ENCODE data around the gene MSI2.
A peak's percentile ranks its signal among the peaks of the same experiment; 100 is the strongest.

The MSI2 gene

DNA sequence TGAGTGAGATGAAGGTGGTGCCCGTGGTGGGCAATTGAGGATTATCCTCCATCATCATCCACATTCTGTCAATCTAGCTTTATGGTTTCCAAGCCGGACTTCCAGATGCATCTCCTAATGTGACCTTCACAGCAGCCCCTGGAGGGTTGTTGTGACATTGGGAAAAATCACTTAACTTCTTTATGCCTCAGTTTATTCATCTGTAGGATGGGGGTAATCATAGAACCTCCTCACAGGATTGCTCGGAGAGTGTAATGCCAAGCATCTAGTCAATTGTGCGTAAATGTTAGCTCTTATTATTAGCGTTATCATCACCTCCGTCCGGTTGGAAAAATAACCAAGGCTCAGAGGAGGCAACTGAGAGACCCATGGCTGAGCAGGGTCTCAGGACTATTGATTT lies 274.8 kb downstream of the MSI2 start:
- no peak for ATAC-seq
- TF ChIP-seq, protein P1, sequence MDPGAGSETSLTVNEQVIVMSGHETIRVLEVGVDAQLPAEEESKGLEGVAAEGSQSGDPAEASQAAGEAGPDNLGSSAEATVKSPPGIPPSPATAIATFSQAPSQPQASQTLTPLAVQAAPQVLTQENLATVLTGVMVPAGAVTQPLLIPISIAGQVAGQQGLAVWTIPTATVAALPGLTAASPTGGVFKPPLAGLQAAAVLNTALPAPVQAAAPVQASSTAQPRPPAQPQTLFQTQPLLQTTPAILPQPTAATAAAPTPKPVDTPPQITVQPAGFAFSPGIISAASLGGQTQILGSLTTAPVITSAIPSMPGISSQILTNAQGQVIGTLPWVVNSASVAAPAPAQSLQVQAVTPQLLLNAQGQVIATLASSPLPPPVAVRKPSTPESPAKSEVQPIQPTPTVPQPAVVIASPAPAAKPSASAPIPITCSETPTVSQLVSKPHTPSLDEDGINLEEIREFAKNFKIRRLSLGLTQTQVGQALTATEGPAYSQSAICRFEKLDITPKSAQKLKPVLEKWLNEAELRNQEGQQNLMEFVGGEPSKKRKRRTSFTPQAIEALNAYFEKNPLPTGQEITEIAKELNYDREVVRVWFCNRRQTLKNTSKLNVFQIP (CRISPR knock-in tag; IDR thresholded peaks at IDR 0.05; ENCODE audit: borderline replicate concordance, low read depth): no peak
- TF ChIP-seq PPARA (CRISPR knock-in tag; IDR thresholded peaks at IDR 0.05; ENCODE audit: borderline replicate concordance) (no peak), OSR1 (CRISPR knock-in tag; IDR thresholded peaks at IDR 0.05) (no peak), ZNF70 (CRISPR knock-in tag; IDR thresholded peaks at IDR 0.05) (no peak), ARNTL (CRISPR knock-in tag; IDR thresholded peaks at IDR 0.05; ENCODE audit: borderline replicate concordance, low read depth) (no peak), CSDC2 (CRISPR knock-in tag; IDR thresholded peaks at IDR 0.05) (no peak), ZNF565 (CRISPR knock-in tag; conservative IDR thresholded peaks at IDR 0.05; ENCODE audit: low read depth) (no peak), ESRRG (CRISPR knock-in tag; IDR thresholded peaks at IDR 0.05) (no peak), TCF4 (CRISPR knock-in tag; IDR thresholded peaks at IDR 0.05; ENCODE audit: borderline replicate concordance) (no peak), TOX (CRISPR knock-in tag; IDR thresholded peaks at IDR 0.05; ENCODE audit: borderline replicate concordance) (no peak), BACH2 (CRISPR knock-in tag; IDR thresholded peaks at IDR 0.05; ENCODE audit: borderline replicate concordance) (no peak), SNAI2 (CRISPR knock-in tag; IDR thresholded peaks at IDR 0.05) (no peak), ZFP30 (CRISPR knock-in tag; IDR thresholded peaks at IDR 0.05) (no peak), ZNF8 (CRISPR knock-in tag; IDR thresholded peaks at IDR 0.05) (no peak), ISL1 (CRISPR knock-in tag; IDR thresholded peaks at IDR 0.05) (no peak)
- TF ChIP-seq, protein P2, sequence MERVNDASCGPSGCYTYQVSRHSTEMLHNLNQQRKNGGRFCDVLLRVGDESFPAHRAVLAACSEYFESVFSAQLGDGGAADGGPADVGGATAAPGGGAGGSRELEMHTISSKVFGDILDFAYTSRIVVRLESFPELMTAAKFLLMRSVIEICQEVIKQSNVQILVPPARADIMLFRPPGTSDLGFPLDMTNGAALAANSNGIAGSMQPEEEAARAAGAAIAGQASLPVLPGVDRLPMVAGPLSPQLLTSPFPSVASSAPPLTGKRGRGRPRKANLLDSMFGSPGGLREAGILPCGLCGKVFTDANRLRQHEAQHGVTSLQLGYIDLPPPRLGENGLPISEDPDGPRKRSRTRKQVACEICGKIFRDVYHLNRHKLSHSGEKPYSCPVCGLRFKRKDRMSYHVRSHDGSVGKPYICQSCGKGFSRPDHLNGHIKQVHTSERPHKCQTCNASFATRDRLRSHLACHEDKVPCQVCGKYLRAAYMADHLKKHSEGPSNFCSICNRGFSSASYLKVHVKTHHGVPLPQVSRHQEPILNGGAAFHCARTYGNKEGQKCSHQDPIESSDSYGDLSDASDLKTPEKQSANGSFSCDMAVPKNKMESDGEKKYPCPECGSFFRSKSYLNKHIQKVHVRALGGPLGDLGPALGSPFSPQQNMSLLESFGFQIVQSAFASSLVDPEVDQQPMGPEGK (CRISPR knock-in tag; IDR thresholded peaks at IDR 0.05; ENCODE audit: borderline replicate concordance): no peak
- TF ChIP-seq, protein P3, sequence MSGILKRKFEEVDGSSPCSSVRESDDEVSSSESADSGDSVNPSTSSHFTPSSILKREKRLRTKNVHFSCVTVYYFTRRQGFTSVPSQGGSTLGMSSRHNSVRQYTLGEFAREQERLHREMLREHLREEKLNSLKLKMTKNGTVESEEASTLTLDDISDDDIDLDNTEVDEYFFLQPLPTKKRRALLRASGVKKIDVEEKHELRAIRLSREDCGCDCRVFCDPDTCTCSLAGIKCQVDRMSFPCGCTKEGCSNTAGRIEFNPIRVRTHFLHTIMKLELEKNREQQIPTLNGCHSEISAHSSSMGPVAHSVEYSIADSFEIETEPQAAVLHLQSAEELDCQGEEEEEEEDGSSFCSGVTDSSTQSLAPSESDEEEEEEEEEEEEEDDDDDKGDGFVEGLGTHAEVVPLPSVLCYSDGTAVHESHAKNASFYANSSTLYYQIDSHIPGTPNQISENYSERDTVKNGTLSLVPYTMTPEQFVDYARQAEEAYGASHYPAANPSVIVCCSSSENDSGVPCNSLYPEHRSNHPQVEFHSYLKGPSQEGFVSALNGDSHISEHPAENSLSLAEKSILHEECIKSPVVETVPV (CRISPR knock-in tag; IDR thresholded peaks at IDR 0.05): no peak
- TF ChIP-seq, protein P4, sequence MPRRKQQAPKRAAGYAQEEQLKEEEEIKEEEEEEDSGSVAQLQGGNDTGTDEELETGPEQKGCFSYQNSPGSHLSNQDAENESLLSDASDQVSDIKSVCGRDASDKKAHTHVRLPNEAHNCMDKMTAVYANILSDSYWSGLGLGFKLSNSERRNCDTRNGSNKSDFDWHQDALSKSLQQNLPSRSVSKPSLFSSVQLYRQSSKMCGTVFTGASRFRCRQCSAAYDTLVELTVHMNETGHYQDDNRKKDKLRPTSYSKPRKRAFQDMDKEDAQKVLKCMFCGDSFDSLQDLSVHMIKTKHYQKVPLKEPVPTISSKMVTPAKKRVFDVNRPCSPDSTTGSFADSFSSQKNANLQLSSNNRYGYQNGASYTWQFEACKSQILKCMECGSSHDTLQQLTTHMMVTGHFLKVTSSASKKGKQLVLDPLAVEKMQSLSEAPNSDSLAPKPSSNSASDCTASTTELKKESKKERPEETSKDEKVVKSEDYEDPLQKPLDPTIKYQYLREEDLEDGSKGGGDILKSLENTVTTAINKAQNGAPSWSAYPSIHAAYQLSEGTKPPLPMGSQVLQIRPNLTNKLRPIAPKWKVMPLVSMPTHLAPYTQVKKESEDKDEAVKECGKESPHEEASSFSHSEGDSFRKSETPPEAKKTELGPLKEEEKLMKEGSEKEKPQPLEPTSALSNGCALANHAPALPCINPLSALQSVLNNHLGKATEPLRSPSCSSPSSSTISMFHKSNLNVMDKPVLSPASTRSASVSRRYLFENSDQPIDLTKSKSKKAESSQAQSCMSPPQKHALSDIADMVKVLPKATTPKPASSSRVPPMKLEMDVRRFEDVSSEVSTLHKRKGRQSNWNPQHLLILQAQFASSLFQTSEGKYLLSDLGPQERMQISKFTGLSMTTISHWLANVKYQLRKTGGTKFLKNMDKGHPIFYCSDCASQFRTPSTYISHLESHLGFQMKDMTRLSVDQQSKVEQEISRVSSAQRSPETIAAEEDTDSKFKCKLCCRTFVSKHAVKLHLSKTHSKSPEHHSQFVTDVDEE (CRISPR knock-in tag; IDR thresholded peaks at IDR 0.05): no peak
- TF ChIP-seq, protein P5, sequence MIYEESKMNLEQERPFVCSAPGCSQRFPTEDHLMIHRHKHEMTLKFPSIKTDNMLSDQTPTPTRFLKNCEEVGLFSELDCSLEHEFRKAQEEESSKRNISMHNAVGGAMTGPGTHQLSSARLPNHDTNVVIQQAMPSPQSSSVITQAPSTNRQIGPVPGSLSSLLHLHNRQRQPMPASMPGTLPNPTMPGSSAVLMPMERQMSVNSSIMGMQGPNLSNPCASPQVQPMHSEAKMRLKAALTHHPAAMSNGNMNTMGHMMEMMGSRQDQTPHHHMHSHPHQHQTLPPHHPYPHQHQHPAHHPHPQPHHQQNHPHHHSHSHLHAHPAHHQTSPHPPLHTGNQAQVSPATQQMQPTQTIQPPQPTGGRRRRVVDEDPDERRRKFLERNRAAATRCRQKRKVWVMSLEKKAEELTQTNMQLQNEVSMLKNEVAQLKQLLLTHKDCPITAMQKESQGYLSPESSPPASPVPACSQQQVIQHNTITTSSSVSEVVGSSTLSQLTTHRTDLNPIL (CRISPR knock-in tag; IDR thresholded peaks at IDR 0.05; ENCODE audit: low read depth): no peak

DNA sequence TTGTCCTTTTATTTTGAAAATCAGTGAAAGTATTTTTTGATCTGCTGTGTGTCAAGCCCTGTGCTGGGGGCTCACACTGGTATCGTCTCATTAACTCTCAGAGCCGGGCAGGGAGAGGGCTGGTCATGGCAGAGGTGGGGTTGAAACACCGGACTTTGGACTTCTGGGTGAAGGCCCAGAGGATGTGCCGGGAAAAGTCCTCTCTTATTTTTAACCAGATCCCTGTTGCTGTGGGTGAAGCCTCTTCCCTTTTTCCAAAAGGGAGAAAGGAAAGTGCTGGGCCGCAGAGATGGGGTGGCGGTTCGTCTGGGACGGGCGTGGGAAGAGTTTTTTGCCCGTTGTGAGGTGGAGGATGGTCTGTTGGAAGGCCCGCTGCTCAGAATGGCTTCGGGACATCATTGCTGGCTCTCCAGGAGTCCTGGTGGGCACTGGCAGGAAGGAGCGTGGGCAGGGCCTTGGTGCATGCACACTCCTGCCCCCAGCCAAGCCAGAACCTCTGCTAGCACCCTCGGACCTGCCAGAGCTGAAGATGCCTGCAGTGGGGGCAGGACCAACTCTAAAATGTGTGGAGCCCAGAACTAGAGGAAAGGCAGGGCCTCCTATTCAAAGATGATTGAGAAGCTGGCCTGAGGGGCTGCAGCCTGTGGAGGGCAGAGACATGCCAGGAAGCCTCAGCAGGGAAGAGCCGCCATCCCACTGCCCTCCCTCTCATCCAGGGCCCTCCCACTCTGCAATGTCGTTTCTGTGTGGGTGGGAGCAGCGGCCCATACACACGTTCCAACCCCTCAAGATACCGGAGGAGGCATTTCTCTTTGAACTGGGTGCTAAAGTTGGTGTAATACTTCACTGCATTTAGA lies 275.6 kb downstream of the MSI2 start:
- no peak for TF ChIP-seq CSDC2 (CRISPR knock-in tag; IDR thresholded peaks at IDR 0.05)
- no peak for TF ChIP-seq ZNF70 (CRISPR knock-in tag; IDR thresholded peaks at IDR 0.05)
- no peak for TF ChIP-seq ZC3H10 (CRISPR knock-in tag; IDR thresholded peaks at IDR 0.05)
- TF ChIP-seq, protein P4 (CRISPR knock-in tag; IDR thresholded peaks at IDR 0.05): 0 out of 2 replicates have a peak, but pooled peaks have one; percentile 36
- TF ChIP-seq, protein P3 (CRISPR knock-in tag; IDR thresholded peaks at IDR 0.05): no peak
- TF ChIP-seq RARB (CRISPR knock-in tag; IDR thresholded peaks at IDR 0.05): no peak
- no peak for TF ChIP-seq OSR1 (CRISPR knock-in tag; IDR thresholded peaks at IDR 0.05)
- ATAC-seq: no peak
